Activated CD8-positive, alpha-beta memory T cell treated with anti-CD3 and anti-CD28 coated beads, Interleukin-2, amount 10 ng/mL, durations not matched to agents 7 days and 5 days (primary cell): ENCODE data around the gene HSPA12B. TPM values are rescaled to one million over a fixed set of nuclear protein-coding genes. Genes with fewer than 3 reads are reported as not detected.

ENCODE experiments used
- ATAC-seq: fragments of 150-1000 bp; cut with Tn5 transposase; one replicate; pipeline ENCODE4 v1.10.0; 2021; ENCODE audit warnings: moderate library complexity
- CTCF ChIA-PET: fragments of 350-600 bp; sonication (Branson Sonifier 250); formaldehyde crosslinking; loops from one replicate; lab custom pipeline; 2021; ENCODE audit warnings: antibody characterized with exemption; lab: Charles Lee
- DNase-seq: peaks from one replicate; pipeline ENCODE4 v3.0.0-alpha.2; 2020
- H3K27ac Mint-ChIP-seq: one replicate; pipeline ENCODE4 v1.8.0; 2021; ENCODE audit warnings: mild to moderate bottlenecking, mixed read lengths
- H3K27me3 Mint-ChIP-seq: one replicate; pipeline ENCODE4 v1.8.0; 2021; ENCODE audit warnings: mixed read lengths
- H3K36me3 Mint-ChIP-seq: one replicate; pipeline ENCODE4 v1.8.0; 2021; ENCODE audit warnings: mild to moderate bottlenecking, mixed read lengths
- H3K4me1 Mint-ChIP-seq: one replicate; pipeline ENCODE4 v1.8.0; 2021; ENCODE audit warnings: mixed read lengths
- H3K4me3 Mint-ChIP-seq: one replicate; pipeline ENCODE4 v1.8.0; 2021; ENCODE audit warnings: mild to moderate bottlenecking, moderate library complexity, mixed read lengths
- H3K9me3 Mint-ChIP-seq: one replicate; pipeline ENCODE4 v1.8.0; 2022; ENCODE audit warnings: low read depth, mixed read lengths
- total RNA-seq, 2 experiments: library from RNA; stranded (reverse); gene quantifications; one replicate each; pipeline ENCODE4 v1.2.3, GENCODE V29; 2021

Gene HSPA12B
- not detected for total RNA-seq

- no peaks in the 10 kb centered on the region for H3K9me3 Mint-ChIP-seq
- peaks cover 3% of the 10 kb centered on the region for H3K4me1 Mint-ChIP-seq
- no peak within 1 kb of the TSS for H3K4me3 Mint-ChIP-seq
- H3K36me3 Mint-ChIP-seq: no peaks in the 10 kb centered on the region
- H3K27me3 Mint-ChIP-seq: peaks cover 52% of the 10 kb centered on the region
- CTCF ChIA-PET: no interaction called here
- no peak within 1 kb of the TSS for H3K27ac Mint-ChIP-seq
- no peak for ATAC-seq
- DNase-seq: no peak
These were observed at the start of gene HSPA12B for GRCh38 chr20:3732327-3733118. Gene HSPA12B (plus strand): TSS chr20:3732685. CDS start chr20:3738675, 5,990 bp downstream.

GRCh38 chr20:3685341-3685740 is 47.1 kb upstream of the HSPA12B start:
- Mint-ChIP-seq H3K4me3 (no peak overlapping the region), H3K27me3 (peaks cover 53% of the 10 kb centered on the region), H3K36me3 (no peaks in the 10 kb centered on the region), H3K27ac (no peak overlapping the region), H3K9me3 (no peaks in the 10 kb centered on the region), H3K4me1 (peaks cover 2% of the 10 kb centered on the region)
- no peak for DNase-seq
- ATAC-seq: no peak
- CTCF ChIA-PET: interaction anchor here (1.0 to 3.8 kb wide), 3 partner anchors 8 to 27 kb away, joined by 3 to 23 read pairs (median 4); no protein-coding TSS in a partner anchor

- CTCF ChIA-PET: interaction anchor here (3.8 kb wide), 1 partner anchor 9 kb away, joined by 23 read pairs; no protein-coding TSS in a partner anchor
- H3K27ac Mint-ChIP-seq: no peak overlapping the region
- H3K9me3 Mint-ChIP-seq: no peaks in the 10 kb centered on the region
- DNase-seq (no peak), ATAC-seq (no peak)
- peaks cover 2% of the 10 kb centered on the region for H3K4me1 Mint-ChIP-seq
- no peaks in the 10 kb centered on the region for H3K36me3 Mint-ChIP-seq
- peaks cover 43% of the 10 kb centered on the region for H3K27me3 Mint-ChIP-seq
- H3K4me3 Mint-ChIP-seq: no peak overlapping the region
These were observed 46.1 kb upstream of the HSPA12B start for GRCh38 chr20:3686421-3686820.

- H3K27ac Mint-ChIP-seq: no peak overlapping the region
- H3K9me3 Mint-ChIP-seq: no peaks in the 10 kb centered on the region
- H3K4me3 Mint-ChIP-seq: no peak overlapping the region
- H3K36me3 Mint-ChIP-seq: no peaks in the 10 kb centered on the region
- peaks cover 2% of the 10 kb centered on the region for H3K4me1 Mint-ChIP-seq
- no peak for DNase-seq
- CTCF ChIA-PET: interaction anchor here (3.8 kb wide), 1 partner anchor 10 kb away, joined by 23 read pairs; no protein-coding TSS in a partner anchor
- H3K27me3 Mint-ChIP-seq: peaks cover 38% of the 10 kb centered on the region
- no peak for ATAC-seq
These were observed 45.6 kb upstream of the HSPA12B start for GRCh38 chr20:3686867-3687321.

GRCh38 chr20:3687655-3688054 is 44.8 kb upstream of the HSPA12B start:
- no peak overlapping the region for H3K4me3 Mint-ChIP-seq
- CTCF ChIA-PET: interaction anchor here (1.6 to 3.8 kb wide), 2 partner anchors 10 to 11 kb away, joined by 5 to 23 read pairs; no protein-coding TSS in a partner anchor
- no peak for ATAC-seq
- DNase-seq: no peak
- H3K27me3 Mint-ChIP-seq: peaks cover 33% of the 10 kb centered on the region
- H3K9me3 Mint-ChIP-seq: no peaks in the 10 kb centered on the region
- no peak overlapping the region for H3K27ac Mint-ChIP-seq
- H3K4me1 Mint-ChIP-seq: no peaks in the 10 kb centered on the region
- no peaks in the 10 kb centered on the region for H3K36me3 Mint-ChIP-seq

GRCh38 chr20:3689978-3690377 is 42.5 kb upstream of the HSPA12B start:
- Mint-ChIP-seq H3K4me1 (no peaks in the 10 kb centered on the region), H3K27me3 (peaks cover 16% of the 10 kb centered on the region)

GRCh38 chr20:3690413-3690812 is 42.1 kb upstream of the HSPA12B start:
- H3K27ac Mint-ChIP-seq: no peak overlapping the region
- CTCF ChIA-PET: interaction anchor here (2.3 kb wide), 1 partner anchor 20 kb away, joined by 9 read pairs; no protein-coding TSS in a partner anchor
- H3K9me3 Mint-ChIP-seq: no peaks in the 10 kb centered on the region
- ATAC-seq: no peak
- no peaks in the 10 kb centered on the region for H3K4me1 Mint-ChIP-seq
- H3K4me3 Mint-ChIP-seq: no peak overlapping the region
- no peak for DNase-seq
- H3K27me3 Mint-ChIP-seq: peaks cover 13% of the 10 kb centered on the region
- H3K36me3 Mint-ChIP-seq: no peaks in the 10 kb centered on the region

More at GRCh38 chr20:3689978-3690377, 42.5 kb upstream of the HSPA12B start:
- no peaks in the 10 kb centered on the region for H3K9me3 Mint-ChIP-seq
- CTCF ChIA-PET: no interaction called here
- no peak overlapping the region for H3K4me3 Mint-ChIP-seq
- no peak for ATAC-seq
- DNase-seq: no peak
- no peaks in the 10 kb centered on the region for H3K36me3 Mint-ChIP-seq
- H3K27ac Mint-ChIP-seq: no peak overlapping the region

- H3K27ac Mint-ChIP-seq: no peak overlapping the region
- CTCF ChIA-PET: interaction anchor here (2.3 kb wide), 1 partner anchor 20 kb away, joined by 9 read pairs; no protein-coding TSS in a partner anchor
- no peak for ATAC-seq
These were observed 41.2 kb upstream of the HSPA12B start for GRCh38 chr20:3691306-3691705.

GRCh38 chr20:3691897-3692296 is 40.6 kb upstream of the HSPA12B start:
- H3K36me3 Mint-ChIP-seq: no peaks in the 10 kb centered on the region
- ATAC-seq: no peak
- CTCF ChIA-PET: interaction anchor here (1.3 to 2.3 kb wide), 2 partner anchors 15 to 19 kb away, joined by 3 to 9 read pairs; no protein-coding TSS in a partner anchor
- no peak overlapping the region for H3K27ac Mint-ChIP-seq
- DNase-seq: no peak
- no peak overlapping the region for H3K4me3 Mint-ChIP-seq
- no peaks in the 10 kb centered on the region for H3K4me1 Mint-ChIP-seq
- no peaks in the 10 kb centered on the region for H3K9me3 Mint-ChIP-seq
- H3K27me3 Mint-ChIP-seq: peaks cover 3% of the 10 kb centered on the region

More at GRCh38 chr20:3691306-3691705, 41.2 kb upstream of the HSPA12B start:
- DNase-seq: no peak
- H3K4me3 Mint-ChIP-seq: no peak overlapping the region
- no peaks in the 10 kb centered on the region for H3K9me3 Mint-ChIP-seq
- H3K4me1 Mint-ChIP-seq: no peaks in the 10 kb centered on the region
- peaks cover 6% of the 10 kb centered on the region for H3K27me3 Mint-ChIP-seq
- H3K36me3 Mint-ChIP-seq: no peaks in the 10 kb centered on the region

- Mint-ChIP-seq H3K36me3 (no peaks in the 10 kb centered on the region), H3K9me3 (no peaks in the 10 kb centered on the region), H3K4me3 (no peak overlapping the region), H3K4me1 (no peaks in the 10 kb centered on the region), H3K27me3 (no peaks in the 10 kb centered on the region), H3K27ac (no peak overlapping the region)
- ATAC-seq (no peak), DNase-seq (no peak)
- CTCF ChIA-PET: interaction anchor here (1.3 to 8.7 kb wide), 3 partner anchors 16 to 18 kb away, joined by 3 to 46 read pairs (median 9); no protein-coding TSS in a partner anchor
These were observed 39.7 kb upstream of the HSPA12B start for GRCh38 chr20:3692706-3693294.

- Mint-ChIP-seq H3K9me3 (no peaks in the 10 kb centered on the region), H3K27ac (no peak overlapping the region), H3K4me1 (no peaks in the 10 kb centered on the region), H3K27me3 (no peaks in the 10 kb centered on the region), H3K4me3 (no peak overlapping the region), H3K36me3 (no peaks in the 10 kb centered on the region)
- CTCF ChIA-PET: interaction anchor here (1.3 to 8.7 kb wide), 3 partner anchors 16 to 17 kb away, joined by 3 to 46 read pairs (median 6); no protein-coding TSS in a partner anchor
- no peak for ATAC-seq
- DNase-seq: no peak
These were observed 39.1 kb upstream of the HSPA12B start for GRCh38 chr20:3693376-3693775.

GRCh38 chr20:3694864-3695263 is 37.6 kb upstream of the HSPA12B start:
- H3K4me1 Mint-ChIP-seq: no peaks in the 10 kb centered on the region
- H3K36me3 Mint-ChIP-seq: no peaks in the 10 kb centered on the region
- DNase-seq: no peak
- no peak for ATAC-seq
- CTCF ChIA-PET: interaction anchor here (0.7 to 8.7 kb wide), 5 partner anchors 14 to 131 kb away, joined by 3 to 46 read pairs (median 4); no protein-coding TSS in a partner anchor
- no peaks in the 10 kb centered on the region for H3K27me3 Mint-ChIP-seq
- no peaks in the 10 kb centered on the region for H3K9me3 Mint-ChIP-seq
- no peak overlapping the region for H3K4me3 Mint-ChIP-seq
- H3K27ac Mint-ChIP-seq: no peak overlapping the region

- H3K4me1 Mint-ChIP-seq: no peaks in the 10 kb centered on the region
- ATAC-seq: no peak
- H3K27me3 Mint-ChIP-seq: no peaks in the 10 kb centered on the region
- H3K36me3 Mint-ChIP-seq: no peaks in the 10 kb centered on the region
- no peak for DNase-seq
- no peak overlapping the region for H3K27ac Mint-ChIP-seq
- CTCF ChIA-PET: interaction anchor here (0.7 to 8.7 kb wide), 5 partner anchors 8 to 45 kb away, joined by 3 to 46 read pairs (median 5); no protein-coding TSS in a partner anchor
- H3K4me3 Mint-ChIP-seq: no peak overlapping the region
- H3K9me3 Mint-ChIP-seq: no peaks in the 10 kb centered on the region
These were observed 36.3 kb upstream of the HSPA12B start for GRCh38 chr20:3696200-3696599.
